ENCODE data around the gene TMED8. TPM values are rescaled to one million over a fixed set of nuclear protein-coding genes. Genes with fewer than 3 reads are reported as not detected.

Gene TMED8
- total RNA-seq, 1 experiment from 2014 or later = 21.2 TPM

DNA sequence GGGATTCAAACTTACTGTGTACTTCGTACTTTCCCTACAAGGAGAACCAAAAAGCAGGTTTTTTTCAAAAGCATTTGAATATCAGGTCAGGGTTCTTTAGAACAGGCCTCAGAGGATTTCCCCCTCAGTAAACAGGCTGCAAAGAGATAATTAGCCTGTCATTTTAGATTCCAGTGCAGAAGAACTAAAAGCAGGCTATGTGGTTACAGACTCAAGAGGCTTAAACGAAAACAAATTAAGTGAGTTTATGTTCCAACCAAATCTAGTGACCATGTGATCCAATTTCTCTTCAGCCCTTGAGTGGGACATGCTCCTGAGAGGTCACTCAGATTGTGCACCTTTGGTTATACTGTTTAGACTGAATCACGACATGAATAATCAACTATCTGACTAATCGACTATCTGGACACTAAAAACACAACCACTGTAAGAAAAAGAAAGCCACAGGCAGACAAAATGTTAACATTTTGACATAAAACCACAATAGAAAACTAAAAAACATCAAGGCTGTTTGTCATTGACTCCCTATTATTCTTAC lies 4.5 kb downstream of the TMED8 start:
- no peak overlapping the region for H2AFZ ChIP-seq (ENCODE audit: low read depth, low read length, poor library complexity, severe bottlenecking)
- H3K79me2 ChIP-seq (ENCODE audit: insufficient read depth, low read length) = peaks cover 31% of the 10 kb centered on the region
- TF ChIP-seq SRF (IDR thresholded peaks at IDR 0.05; ENCODE audit: low read depth) (no peak), CEBPB (IDR thresholded peaks at IDR 0.05; ENCODE audit: low read depth) (no peak), YY1 (IDR thresholded peaks at IDR 0.05; ENCODE audit: extremely low read depth, insufficient replicate concordance, low read depth, low read length) (no peak), ZNF274 (IDR thresholded peaks at IDR 0.05; ENCODE audit: low read depth, low read length) (no peak), RAD21 (IDR thresholded peaks at IDR 0.05; ENCODE audit: low read depth) (no peak), ZFX (IDR thresholded peaks at IDR 0.05) (no peak)
- DNase-seq (ENCODE audit: low read depth, low spot score) (no peak), ATAC-seq (no peak)
- no peak overlapping the region for H3K9ac ChIP-seq (ENCODE audit: low read length)
- no TSS peak for BruUV-seq (replicated peaks)
- H3K4me2 ChIP-seq (ENCODE audit: low read length) = no peak overlapping the region
- H3K36me3 ChIP-seq (ENCODE audit: control insufficient read depth in 1 of 2, insufficient read depth in 2 of 2, low read length in 2 of 2) = no peaks in the 10 kb centered on the region
- no peaks in the 10 kb centered on the region for H3K27me3 ChIP-seq (ENCODE audit: insufficient read depth, low read length)
- ChIA-PET POLR2A (no interaction called here), CTCF (no interaction called here), RAD21 (ENCODE audit: low non-redundant PET in 1 of 2, low total read pairs in 2 of 2, uncharacterized antibody in 2 of 2, unreplicated experiment in 2 of 2) (no interaction called here)
- H3K4me3 ChIP-seq (replicated peaks in 1 of 2; ENCODE audit: low read depth in 1 of 2, low read length in 2 of 2) = no peak overlapping the region
- intact Hi-C loops (cut with micrococcal nuclease) = no loop called here
- H3K9me3 ChIP-seq (ENCODE audit: control insufficient read depth in 1 of 2, insufficient read depth in 1 of 2, low read depth in 1 of 2, low read length in 2 of 2) = no peaks in the 10 kb centered on the region
- no peaks in the 10 kb centered on the region for H4K20me1 ChIP-seq (ENCODE audit: insufficient read depth)
- no peaks in the 10 kb centered on the region for H3K9me2 ChIP-seq (ENCODE audit: insufficient read depth)
- H3K27ac ChIP-seq (ENCODE audit: low read depth, low read length) = no peak overlapping the region
- H3K4me1 ChIP-seq (ENCODE audit: control insufficient read depth in 1 of 2, insufficient read depth in 2 of 2, low read length in 2 of 2) = peaks cover 6 to 12% of the 10 kb centered on the region in 2 experiments; a peak in 3 of 4 replicates

- Histone ChIP-seq H3K27me3 (ENCODE audit: insufficient read depth, low read length) (no peaks in the 10 kb centered on the region), H3K79me2 (ENCODE audit: insufficient read depth, low read length) (peaks cover 16% of the 10 kb centered on the region; the same call in 1 of the 2 replicates), H3K4me3 (replicated peaks in 1 of 2; ENCODE audit: low read depth in 1 of 2, low read length in 2 of 2) (no peak overlapping the region), H3K36me3 (ENCODE audit: control insufficient read depth in 1 of 2, insufficient read depth in 2 of 2, low read length in 2 of 2) (no peaks in the 10 kb centered on the region), H2AFZ (ENCODE audit: low read depth, low read length, poor library complexity, severe bottlenecking) (no peak overlapping the region), H3K4me2 (ENCODE audit: low read length) (no peak overlapping the region), H3K9me2 (ENCODE audit: insufficient read depth) (no peaks in the 10 kb centered on the region), H4K20me1 (ENCODE audit: insufficient read depth) (no peaks in the 10 kb centered on the region), H3K9ac (ENCODE audit: low read length) (no peak overlapping the region), H3K4me1 (ENCODE audit: control insufficient read depth in 1 of 2, insufficient read depth in 2 of 2, low read length in 2 of 2) (no peaks in the 10 kb centered on the region), H3K27ac (ENCODE audit: low read depth, low read length) (no peak overlapping the region), H3K9me3 (ENCODE audit: control insufficient read depth in 1 of 2, insufficient read depth in 1 of 2, low read depth in 1 of 2, low read length in 2 of 2) (no peaks in the 10 kb centered on the region)
- intact Hi-C loops (cut with micrococcal nuclease) = no loop called here
- no TSS peak for BruUV-seq (replicated peaks)
- DNase-seq (ENCODE audit: low read depth, low spot score) (no peak), ATAC-seq (no peak)
- RAD21 ChIA-PET (ENCODE audit: low non-redundant PET in 1 of 2, low total read pairs in 2 of 2, uncharacterized antibody in 2 of 2, unreplicated experiment in 2 of 2) = no interaction called here
- CTCF ChIA-PET = no interaction called here
- TF ChIP-seq, protein P1, sequence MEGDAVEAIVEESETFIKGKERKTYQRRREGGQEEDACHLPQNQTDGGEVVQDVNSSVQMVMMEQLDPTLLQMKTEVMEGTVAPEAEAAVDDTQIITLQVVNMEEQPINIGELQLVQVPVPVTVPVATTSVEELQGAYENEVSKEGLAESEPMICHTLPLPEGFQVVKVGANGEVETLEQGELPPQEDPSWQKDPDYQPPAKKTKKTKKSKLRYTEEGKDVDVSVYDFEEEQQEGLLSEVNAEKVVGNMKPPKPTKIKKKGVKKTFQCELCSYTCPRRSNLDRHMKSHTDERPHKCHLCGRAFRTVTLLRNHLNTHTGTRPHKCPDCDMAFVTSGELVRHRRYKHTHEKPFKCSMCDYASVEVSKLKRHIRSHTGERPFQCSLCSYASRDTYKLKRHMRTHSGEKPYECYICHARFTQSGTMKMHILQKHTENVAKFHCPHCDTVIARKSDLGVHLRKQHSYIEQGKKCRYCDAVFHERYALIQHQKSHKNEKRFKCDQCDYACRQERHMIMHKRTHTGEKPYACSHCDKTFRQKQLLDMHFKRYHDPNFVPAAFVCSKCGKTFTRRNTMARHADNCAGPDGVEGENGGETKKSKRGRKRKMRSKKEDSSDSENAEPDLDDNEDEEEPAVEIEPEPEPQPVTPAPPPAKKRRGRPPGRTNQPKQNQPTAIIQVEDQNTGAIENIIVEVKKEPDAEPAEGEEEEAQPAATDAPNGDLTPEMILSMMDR (IDR thresholded peaks at IDR 0.05 in 2 of 3, conservative IDR thresholded peaks at IDR 0.05 in 1 of 3; ENCODE audit: borderline replicate concordance in 1 of 3, insufficient read depth in 1 of 3, low read depth in 2 of 3, low read length in 2 of 3) = no peak
- TF ChIP-seq, protein P2, sequence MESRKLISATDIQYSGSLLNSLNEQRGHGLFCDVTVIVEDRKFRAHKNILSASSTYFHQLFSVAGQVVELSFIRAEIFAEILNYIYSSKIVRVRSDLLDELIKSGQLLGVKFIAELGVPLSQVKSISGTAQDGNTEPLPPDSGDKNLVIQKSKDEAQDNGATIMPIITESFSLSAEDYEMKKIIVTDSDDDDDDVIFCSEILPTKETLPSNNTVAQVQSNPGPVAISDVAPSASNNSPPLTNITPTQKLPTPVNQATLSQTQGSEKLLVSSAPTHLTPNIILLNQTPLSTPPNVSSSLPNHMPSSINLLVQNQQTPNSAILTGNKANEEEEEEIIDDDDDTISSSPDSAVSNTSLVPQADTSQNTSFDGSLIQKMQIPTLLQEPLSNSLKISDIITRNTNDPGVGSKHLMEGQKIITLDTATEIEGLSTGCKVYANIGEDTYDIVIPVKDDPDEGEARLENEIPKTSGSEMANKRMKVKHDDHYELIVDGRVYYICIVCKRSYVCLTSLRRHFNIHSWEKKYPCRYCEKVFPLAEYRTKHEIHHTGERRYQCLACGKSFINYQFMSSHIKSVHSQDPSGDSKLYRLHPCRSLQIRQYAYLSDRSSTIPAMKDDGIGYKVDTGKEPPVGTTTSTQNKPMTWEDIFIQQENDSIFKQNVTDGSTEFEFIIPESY (IDR thresholded peaks at IDR 0.05; ENCODE audit: extremely low read depth, insufficient replicate concordance, low read length) = no peak
- no peak for TF ChIP-seq ZNF274 (IDR thresholded peaks at IDR 0.05; ENCODE audit: low read depth, low read length)
- no peak for TF ChIP-seq TCF7L2 (IDR thresholded peaks at IDR 0.05; ENCODE audit: borderline replicate concordance, extremely low read depth, insufficient read depth, insufficient read length)
- POLR2A ChIA-PET = no interaction called here
Observed at GRCh38 chr14:77369285-77369684, 7.6 kb downstream of the TMED8 start.

Data from HCT116 (cell line).